ENCODE results near the gene GFAP. TPM values are rescaled to one million over a fixed set of nuclear protein-coding genes. Genes with fewer than 3 reads are reported as not detected.

Gene GFAP
- total and polyA plus RNA-seq, 4 experiments from 2014 or later, result 0.16 TPM; not detected in 3

- H3K4me3 ChIP-seq (ENCODE audit: low read length in 2 of 2), result no peak overlapping the region
- H3K27me3 ChIP-seq (ENCODE audit: insufficient read depth, low read length), result no peaks in the 10 kb centered on the region
- H3K27ac Mint-ChIP-seq, result no peak overlapping the region
- no peak overlapping the region for H3K27ac ChIP-seq (ENCODE audit: low read depth, low read length)
- ChIA-PET CTCF (ENCODE audit: partially characterized antibody) (no interaction called here), POLR2A (ENCODE audit: partially characterized antibody) (no interaction called here)
- H3K4me1 ChIP-seq (ENCODE audit: insufficient read depth, low read length), result peaks cover 13% of the 10 kb centered on the region
- no peak for DNase-seq
- H3K4me3 Mint-ChIP-seq, result no peak overlapping the region
- H3K9me3 Mint-ChIP-seq, result peaks cover 0 to 3% (median 0%) of the 10 kb centered on the region in 8 donors
- no peaks in the 10 kb centered on the region for H3K36me3 ChIP-seq (ENCODE audit: insufficient read depth, low read length)
- peaks cover 0 to 5% (median 2%) of the 10 kb centered on the region in 4 donors for H3K4me1 Mint-ChIP-seq
- intact Hi-C loops (cut with micrococcal nuclease), result loop anchor here (10.0 kb wide), 1 partner anchor 74 kb away; no protein-coding TSS in a partner anchor
- H3K36me3 Mint-ChIP-seq, result no peaks in the 10 kb centered on the region
- no peaks in the 10 kb centered on the region for H3K9me3 ChIP-seq (ENCODE audit: control insufficient read depth in 1 of 2, low read length in 2 of 2)
- no peaks in the 10 kb centered on the region for H3K27me3 Mint-ChIP-seq
Observed at GRCh38 chr17:44940768-44941167, 25.5 kb upstream of the GFAP start.

- Mint-ChIP-seq H3K4me1 (peaks cover 0 to 5% (median 2%) of the 10 kb centered on the region in 4 donors), H3K27ac (no peak overlapping the region), H3K27me3 (no peaks in the 10 kb centered on the region), H3K4me3 (no peak overlapping the region), H3K36me3 (no peaks in the 10 kb centered on the region), H3K9me3 (peaks cover 0 to 3% (median 0%) of the 10 kb centered on the region in 8 donors)
- no peaks in the 10 kb centered on the region for H3K9me3 ChIP-seq (ENCODE audit: control insufficient read depth in 1 of 2, low read length in 2 of 2)
- no peak for DNase-seq
- intact Hi-C loops (cut with micrococcal nuclease), result loop anchor here (10.0 kb wide), 1 partner anchor 74 kb away; no protein-coding TSS in a partner anchor
- H3K27ac ChIP-seq (ENCODE audit: low read depth, low read length), result no peak overlapping the region
- no peaks in the 10 kb centered on the region for H3K27me3 ChIP-seq (ENCODE audit: insufficient read depth, low read length)
- no peak overlapping the region for H3K4me3 ChIP-seq (ENCODE audit: low read length in 2 of 2)
- H3K4me1 ChIP-seq (ENCODE audit: insufficient read depth, low read length), result peaks cover 13% of the 10 kb centered on the region
- ChIA-PET CTCF (ENCODE audit: partially characterized antibody) (no interaction called here), POLR2A (ENCODE audit: partially characterized antibody) (no interaction called here)
- no peaks in the 10 kb centered on the region for H3K36me3 ChIP-seq (ENCODE audit: insufficient read depth, low read length)
Observed at GRCh38 chr17:44940317-44940716, 25.0 kb upstream of the GFAP start.

GRCh38 chr17:44935116-44935515, 19.8 kb upstream of the GFAP start:
- ChIA-PET CTCF (ENCODE audit: partially characterized antibody) (no interaction called here), POLR2A (ENCODE audit: partially characterized antibody) (no interaction called here)
- H3K9me3 ChIP-seq (ENCODE audit: control insufficient read depth in 1 of 2, low read length in 2 of 2), result no peaks in the 10 kb centered on the region
- no peak overlapping the region for H3K27ac ChIP-seq (ENCODE audit: low read depth, low read length)
- no peaks in the 10 kb centered on the region for H3K36me3 Mint-ChIP-seq
- peak overlapping the region in 2 of 7 donors; percentile 48 to 65 for H3K27ac Mint-ChIP-seq
- H3K36me3 ChIP-seq (ENCODE audit: insufficient read depth, low read length), result no peaks in the 10 kb centered on the region
- H3K27me3 ChIP-seq (ENCODE audit: insufficient read depth, low read length), result no peaks in the 10 kb centered on the region
- no peaks in the 10 kb centered on the region for H3K27me3 Mint-ChIP-seq
- no peak overlapping the region for H3K4me3 Mint-ChIP-seq
- H3K4me1 ChIP-seq (ENCODE audit: insufficient read depth, low read length), result no peaks in the 10 kb centered on the region
- no peak for DNase-seq
- H3K4me3 ChIP-seq (ENCODE audit: low read length in 2 of 2), result no peak overlapping the region
- peaks cover 0 to 3% (median 0%) of the 10 kb centered on the region in 8 donors for H3K9me3 Mint-ChIP-seq
- intact Hi-C loops (cut with micrococcal nuclease), result no loop called here
- H3K4me1 Mint-ChIP-seq, result peaks cover 0 to 2% (median 0%) of the 10 kb centered on the region in 4 donors

- Mint-ChIP-seq H3K27ac (peak overlapping the region in 1 of 7 donors; percentile 72), H3K4me3 (no peak overlapping the region), H3K27me3 (no peaks in the 10 kb centered on the region), H3K9me3 (peaks cover 0 to 3% (median 0%) of the 10 kb centered on the region in 8 donors), H3K4me1 (peaks cover 0 to 2% (median 0%) of the 10 kb centered on the region in 4 donors), H3K36me3 (no peaks in the 10 kb centered on the region)
- no peak overlapping the region for H3K27ac ChIP-seq (ENCODE audit: low read depth, low read length)
- H3K4me1 ChIP-seq (ENCODE audit: insufficient read depth, low read length), result no peaks in the 10 kb centered on the region
- ChIA-PET POLR2A (ENCODE audit: partially characterized antibody) (no interaction called here), CTCF (ENCODE audit: partially characterized antibody) (no interaction called here)
- intact Hi-C loops (cut with micrococcal nuclease), result no loop called here
- no peaks in the 10 kb centered on the region for H3K9me3 ChIP-seq (ENCODE audit: control insufficient read depth in 1 of 2, low read length in 2 of 2)
- no peaks in the 10 kb centered on the region for H3K36me3 ChIP-seq (ENCODE audit: insufficient read depth, low read length)
- H3K27me3 ChIP-seq (ENCODE audit: insufficient read depth, low read length), result no peaks in the 10 kb centered on the region
- no peak overlapping the region for H3K4me3 ChIP-seq (ENCODE audit: low read length in 2 of 2)
- DNase-seq, result no peak
Observed at GRCh38 chr17:44934745-44935105, 19.4 kb upstream of the GFAP start.

GRCh38 chr17:44933824-44934744, 18.8 kb upstream of the GFAP start:
- H3K9me3 ChIP-seq (ENCODE audit: control insufficient read depth in 1 of 2, low read length in 2 of 2), result no peaks in the 10 kb centered on the region
- intact Hi-C loops (cut with micrococcal nuclease), result no loop called here
- H3K27ac ChIP-seq (ENCODE audit: low read depth, low read length), result no peak overlapping the region
- no peak overlapping the region for H3K4me3 ChIP-seq (ENCODE audit: low read length in 2 of 2)
- Mint-ChIP-seq H3K27ac (peak overlapping the region in 3 of 7 donors; percentile 48 to 72 (median 55)), H3K4me3 (no peak overlapping the region), H3K4me1 (no peaks in the 10 kb centered on the region), H3K9me3 (peaks cover 0 to 3% (median 0%) of the 10 kb centered on the region in 8 donors), H3K36me3 (no peaks in the 10 kb centered on the region), H3K27me3 (no peaks in the 10 kb centered on the region)
- H3K27me3 ChIP-seq (ENCODE audit: insufficient read depth, low read length), result no peaks in the 10 kb centered on the region
- no peak for DNase-seq
- H3K36me3 ChIP-seq (ENCODE audit: insufficient read depth, low read length), result no peaks in the 10 kb centered on the region
- H3K4me1 ChIP-seq (ENCODE audit: insufficient read depth, low read length), result no peaks in the 10 kb centered on the region
- CTCF ChIA-PET (ENCODE audit: partially characterized antibody), result no interaction called here
- POLR2A ChIA-PET (ENCODE audit: partially characterized antibody), result no interaction called here

- POLR2A ChIA-PET (ENCODE audit: partially characterized antibody), result no interaction called here
- Mint-ChIP-seq H3K36me3 (no peaks in the 10 kb centered on the region), H3K27me3 (no peaks in the 10 kb centered on the region), H3K4me1 (no peaks in the 10 kb centered on the region), H3K4me3 (no peak overlapping the region), H3K27ac (no peak overlapping the region), H3K9me3 (no peaks in the 10 kb centered on the region)
- Histone ChIP-seq H3K27me3 (ENCODE audit: insufficient read depth, low read length) (no peaks in the 10 kb centered on the region), H3K9me3 (ENCODE audit: control insufficient read depth in 1 of 2, low read length in 2 of 2) (no peaks in the 10 kb centered on the region), H3K27ac (ENCODE audit: low read depth, low read length) (no peak overlapping the region), H3K36me3 (ENCODE audit: insufficient read depth, low read length) (no peaks in the 10 kb centered on the region), H3K4me3 (ENCODE audit: low read length in 2 of 2) (no peak overlapping the region), H3K4me1 (ENCODE audit: insufficient read depth, low read length) (no peaks in the 10 kb centered on the region)
- CTCF ChIA-PET (ENCODE audit: partially characterized antibody), result interaction anchor here (1.5 kb wide), 1 partner anchor 12 kb away, joined by 4 read pairs; no protein-coding TSS in a partner anchor
- no peak for DNase-seq
- intact Hi-C loops (cut with micrococcal nuclease), result no loop called here
Observed at GRCh38 chr17:44932787-44933097, 17.4 kb upstream of the GFAP start.

- H3K36me3 Mint-ChIP-seq, result no peaks in the 10 kb centered on the region
- H3K4me3 ChIP-seq (ENCODE audit: low read length in 2 of 2), result no peak overlapping the region
- no peak overlapping the region for H3K27ac Mint-ChIP-seq
- POLR2A ChIA-PET (ENCODE audit: partially characterized antibody), result no interaction called here
- intact Hi-C loops (cut with micrococcal nuclease), result no loop called here
- no peaks in the 10 kb centered on the region for H3K9me3 ChIP-seq (ENCODE audit: control insufficient read depth in 1 of 2, low read length in 2 of 2)
- DNase-seq, result no peak
- no peaks in the 10 kb centered on the region for H3K9me3 Mint-ChIP-seq
- no peaks in the 10 kb centered on the region for H3K27me3 Mint-ChIP-seq
- H3K27me3 ChIP-seq (ENCODE audit: insufficient read depth, low read length), result no peaks in the 10 kb centered on the region
- H3K36me3 ChIP-seq (ENCODE audit: insufficient read depth, low read length), result no peaks in the 10 kb centered on the region
- H3K27ac ChIP-seq (ENCODE audit: low read depth, low read length), result no peak overlapping the region
- no peaks in the 10 kb centered on the region for H3K4me1 Mint-ChIP-seq
- H3K4me1 ChIP-seq (ENCODE audit: insufficient read depth, low read length), result no peaks in the 10 kb centered on the region
- CTCF ChIA-PET (ENCODE audit: partially characterized antibody), result interaction anchor here (1.0 to 1.5 kb wide), 2 partner anchors 12 to 90 kb away, joined by 3 to 4 read pairs; no protein-coding TSS in a partner anchor
- H3K4me3 Mint-ChIP-seq, result no peak overlapping the region
Observed at GRCh38 chr17:44932096-44932786, 16.9 kb upstream of the GFAP start.
